ENCODE results near the gene CGNL1.

Gene CGNL1

DNA sequence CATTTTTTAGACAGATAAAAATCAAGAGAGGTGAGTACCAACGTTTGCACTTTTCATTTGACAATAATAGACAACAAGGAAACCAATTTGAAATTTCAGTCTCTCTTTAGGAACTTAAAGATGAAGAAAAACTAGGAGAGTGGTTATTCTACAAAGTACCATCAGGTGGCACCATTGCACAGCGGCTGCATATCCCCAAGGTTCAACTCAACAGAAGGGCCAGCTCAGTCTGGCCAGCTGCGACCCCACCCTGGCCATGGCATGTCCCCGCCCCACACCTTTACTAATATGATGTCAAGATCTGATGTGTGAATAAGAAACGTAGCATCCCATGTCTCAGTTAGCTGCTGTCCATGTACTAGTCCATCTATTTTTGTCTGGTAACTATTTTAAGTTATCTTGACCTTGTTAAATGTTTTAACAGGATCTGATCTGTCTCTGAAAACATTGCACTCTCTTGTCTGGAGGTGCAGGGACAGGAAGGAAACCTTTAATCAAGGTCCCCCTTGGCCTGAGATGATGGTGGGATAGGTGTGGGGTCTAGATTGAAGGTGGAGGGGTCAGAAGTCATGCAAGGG is 35.5 kb upstream of the CGNL1 start:
- no peak overlapping the region for H3K4me3 ChIP-seq
- DNase-seq (ENCODE audit: low spot score in 2 of 2): peak; percentile 71 to 77
- H3K4me1 ChIP-seq: no peaks in the 10 kb centered on the region
- in situ Hi-C loops (cut with MboI; ENCODE audit: low sequenced_read_pairs): loop anchor here (5.0 kb wide), 1 partner anchor 192 kb away; no protein-coding TSS in a partner anchor
- H3K27me3 ChIP-seq (ENCODE audit: low read depth): no peaks in the 10 kb centered on the region
- H3K9me3 ChIP-seq: no peaks in the 10 kb centered on the region
- H3K36me3 ChIP-seq (replicated peaks): no peaks in the 10 kb centered on the region

DNA sequence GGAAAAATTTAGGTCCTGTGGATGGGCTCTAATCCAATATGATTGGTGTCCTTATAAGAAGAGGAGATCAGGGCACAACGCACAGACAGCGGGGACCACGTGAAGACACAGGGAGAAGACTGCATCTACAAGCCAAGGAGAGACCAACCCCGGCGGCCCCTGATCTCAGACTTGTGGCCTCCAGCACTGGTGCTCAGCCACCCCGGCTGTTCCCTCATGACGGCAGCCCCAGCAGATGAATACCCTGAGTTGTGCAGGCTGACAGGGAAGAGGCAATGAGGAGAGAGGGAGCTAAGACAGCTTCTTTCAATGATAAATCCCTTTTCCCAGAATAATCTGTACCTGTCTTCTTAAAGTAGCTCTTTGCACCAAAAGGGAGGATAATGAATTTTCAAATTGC is 33.3 kb upstream of the CGNL1 start:
- DNase-seq (ENCODE audit: low spot score in 2 of 2): no peak
- Histone ChIP-seq H3K4me3 (no peak overlapping the region), H3K4me1 (no peaks in the 10 kb centered on the region), H3K9me3 (no peaks in the 10 kb centered on the region), H3K36me3 (replicated peaks) (no peaks in the 10 kb centered on the region), H3K27me3 (ENCODE audit: low read depth) (no peaks in the 10 kb centered on the region)
- in situ Hi-C loops (cut with MboI; ENCODE audit: low sequenced_read_pairs): loop anchor here (5.0 kb wide), 1 partner anchor 189 kb away; no protein-coding TSS in a partner anchor

DNA sequence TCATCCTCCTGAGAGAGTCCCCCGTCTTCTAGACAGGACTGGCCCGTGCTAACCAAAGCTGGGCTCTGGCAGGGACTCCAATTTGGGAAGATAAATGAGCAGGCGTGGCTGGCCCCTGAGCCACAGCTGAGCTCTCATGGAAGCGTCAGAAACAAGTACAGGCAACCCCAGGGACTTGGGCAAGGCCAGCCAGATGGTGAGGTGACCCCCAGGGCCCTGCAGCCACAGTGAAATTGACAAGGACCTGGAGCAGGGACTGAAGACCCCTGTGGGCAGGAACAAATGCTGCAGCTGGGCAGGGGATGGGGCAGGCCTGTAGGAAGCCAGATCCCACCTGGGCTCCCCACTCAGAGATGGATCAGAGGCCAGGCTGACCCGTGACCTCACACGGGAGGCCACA is 32.8 kb upstream of the CGNL1 start:
- Histone ChIP-seq H3K4me3 (no peak overlapping the region), H3K4me1 (no peaks in the 10 kb centered on the region), H3K27me3 (ENCODE audit: low read depth) (no peaks in the 10 kb centered on the region), H3K9me3 (no peaks in the 10 kb centered on the region), H3K36me3 (replicated peaks) (no peaks in the 10 kb centered on the region)
- in situ Hi-C loops (cut with MboI; ENCODE audit: low sequenced_read_pairs): loop anchor here (5.0 kb wide), 1 partner anchor 189 kb away; no protein-coding TSS in a partner anchor
- DNase-seq (ENCODE audit: low spot score in 2 of 2): no peak

- no peak for DNase-seq (ENCODE audit: low spot score in 2 of 2)
- in situ Hi-C loops (cut with MboI; ENCODE audit: low sequenced_read_pairs): loop anchor here (5.0 kb wide), 1 partner anchor 188 kb away; no protein-coding TSS in a partner anchor
These were observed 32.0 kb upstream of the CGNL1 start for GRCh38 chr15:57344282-57344681.

DNA sequence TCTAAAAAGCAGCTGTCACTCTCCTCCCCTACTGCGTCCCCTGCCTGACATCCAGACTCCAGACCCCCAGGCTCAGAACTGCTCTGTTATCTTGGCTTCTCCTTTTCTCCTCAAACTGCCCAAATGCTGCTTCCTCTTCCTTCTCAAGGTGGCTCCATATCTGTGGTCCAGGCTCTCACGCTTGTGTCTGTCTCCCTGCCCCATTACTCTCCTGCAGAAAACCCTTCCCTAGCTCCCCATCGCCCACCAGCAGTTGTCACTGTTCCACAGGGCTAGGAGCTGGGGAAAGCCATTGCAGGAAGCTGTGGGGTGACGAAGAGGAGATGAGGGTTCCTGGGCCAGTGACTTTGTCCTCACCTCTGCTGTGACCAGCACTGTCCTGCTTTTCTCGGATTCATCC is 30.7 kb upstream of the CGNL1 start:
- Histone ChIP-seq H3K4me1 (no peaks in the 10 kb centered on the region), H3K4me3 (no peak overlapping the region), H3K27me3 (ENCODE audit: low read depth) (no peaks in the 10 kb centered on the region), H3K36me3 (replicated peaks) (no peaks in the 10 kb centered on the region), H3K9me3 (no peaks in the 10 kb centered on the region)
- peak in 1 of 2 experiments; percentile 49 for DNase-seq (ENCODE audit: low spot score in 2 of 2)
- in situ Hi-C loops (cut with MboI; ENCODE audit: low sequenced_read_pairs): no loop called here

More at GRCh38 chr15:57344282-57344681, 32.0 kb upstream of the CGNL1 start:
- Histone ChIP-seq H3K9me3 (no peaks in the 10 kb centered on the region), H3K27me3 (ENCODE audit: low read depth) (no peaks in the 10 kb centered on the region), H3K4me1 (no peaks in the 10 kb centered on the region), H3K36me3 (replicated peaks) (no peaks in the 10 kb centered on the region), H3K4me3 (no peak overlapping the region)

GRCh38 chr15:57348081-57348480 is 28.2 kb upstream of the CGNL1 start:
- no peak for DNase-seq (ENCODE audit: low spot score in 2 of 2)
- Histone ChIP-seq H3K4me1 (no peaks in the 10 kb centered on the region), H3K4me3 (no peak overlapping the region), H3K36me3 (replicated peaks) (no peaks in the 10 kb centered on the region), H3K9me3 (no peaks in the 10 kb centered on the region), H3K27me3 (ENCODE audit: low read depth) (no peaks in the 10 kb centered on the region)
- in situ Hi-C loops (cut with MboI; ENCODE audit: low sequenced_read_pairs): no loop called here

DNA sequence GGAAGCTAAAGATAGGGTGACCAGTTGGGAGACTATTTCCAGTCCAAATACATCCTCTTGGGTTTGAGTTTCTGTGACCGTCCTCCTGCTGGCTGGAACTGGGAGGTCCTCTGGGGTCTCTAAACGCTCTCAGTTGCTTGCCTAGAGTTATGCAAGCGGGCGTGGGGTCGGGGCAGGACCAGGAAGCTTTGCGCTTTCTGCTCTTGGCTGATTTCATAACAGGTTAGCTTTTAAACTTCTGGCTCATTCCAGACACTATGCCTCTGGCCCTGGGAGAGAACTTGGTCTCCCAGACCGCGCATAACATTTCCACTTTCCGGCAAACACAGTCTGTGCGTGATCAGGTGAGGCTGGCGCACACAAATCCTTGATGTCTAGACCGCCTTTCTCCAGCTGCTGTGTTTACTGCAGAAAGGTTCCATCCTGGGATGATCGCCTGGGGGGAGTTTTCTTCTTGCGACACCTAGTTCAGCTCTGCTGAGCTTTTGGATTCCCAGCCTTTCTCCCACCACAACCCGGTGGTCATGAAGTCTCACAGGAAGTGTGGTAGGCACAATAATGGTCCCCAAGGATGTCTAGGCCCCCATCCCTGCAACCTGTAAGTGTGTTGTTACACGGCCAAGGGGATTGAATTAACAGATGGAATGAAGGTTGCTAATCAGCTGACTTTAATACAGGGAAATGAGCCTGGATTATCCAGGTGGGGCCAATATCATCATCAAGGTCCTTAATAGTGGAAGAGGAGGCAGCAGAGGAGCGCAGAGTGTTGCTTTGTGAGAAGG is 23.6 kb upstream of the CGNL1 start:
- no peaks in the 10 kb centered on the region for H3K9me3 ChIP-seq
- peaks cover 12% of the 10 kb centered on the region for H3K4me1 ChIP-seq
- H3K4me3 ChIP-seq: no peak overlapping the region
- no peak for DNase-seq (ENCODE audit: low spot score in 2 of 2)
- no peaks in the 10 kb centered on the region for H3K36me3 ChIP-seq (replicated peaks)
- in situ Hi-C loops (cut with MboI; ENCODE audit: low sequenced_read_pairs): no loop called here
- no peaks in the 10 kb centered on the region for H3K27me3 ChIP-seq (ENCODE audit: low read depth)

DNA sequence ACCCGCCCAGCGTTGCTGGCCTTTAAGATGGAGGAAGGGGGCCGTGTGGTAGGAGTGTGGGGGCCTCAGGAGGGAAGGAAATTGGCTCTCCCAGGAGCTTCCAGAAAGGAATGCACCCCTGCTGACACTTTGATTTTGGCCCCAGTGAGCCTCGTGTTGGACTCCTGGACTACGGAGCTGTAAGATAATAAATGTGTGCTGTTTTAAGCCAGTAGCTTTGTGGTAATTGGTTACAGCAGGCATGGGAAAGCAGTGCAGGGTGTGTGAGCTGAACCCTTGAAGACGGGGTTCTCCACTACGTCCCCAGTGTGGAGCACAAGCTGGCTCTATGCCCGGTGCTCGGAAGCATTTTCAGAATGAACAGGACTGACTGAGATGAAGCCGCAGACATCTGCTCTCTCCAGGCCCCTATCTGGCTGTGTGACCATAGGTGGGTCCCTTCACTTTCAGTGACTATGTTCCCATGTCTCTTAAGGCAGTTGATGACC is 22.9 kb upstream of the CGNL1 start:
- Histone ChIP-seq H3K9me3 (no peaks in the 10 kb centered on the region), H3K4me3 (no peak overlapping the region), H3K4me1 (peaks cover 12% of the 10 kb centered on the region), H3K27me3 (ENCODE audit: low read depth) (no peaks in the 10 kb centered on the region), H3K36me3 (replicated peaks) (no peaks in the 10 kb centered on the region)
- no peak for DNase-seq (ENCODE audit: low spot score in 2 of 2)
- in situ Hi-C loops (cut with MboI; ENCODE audit: low sequenced_read_pairs): no loop called here

DNA sequence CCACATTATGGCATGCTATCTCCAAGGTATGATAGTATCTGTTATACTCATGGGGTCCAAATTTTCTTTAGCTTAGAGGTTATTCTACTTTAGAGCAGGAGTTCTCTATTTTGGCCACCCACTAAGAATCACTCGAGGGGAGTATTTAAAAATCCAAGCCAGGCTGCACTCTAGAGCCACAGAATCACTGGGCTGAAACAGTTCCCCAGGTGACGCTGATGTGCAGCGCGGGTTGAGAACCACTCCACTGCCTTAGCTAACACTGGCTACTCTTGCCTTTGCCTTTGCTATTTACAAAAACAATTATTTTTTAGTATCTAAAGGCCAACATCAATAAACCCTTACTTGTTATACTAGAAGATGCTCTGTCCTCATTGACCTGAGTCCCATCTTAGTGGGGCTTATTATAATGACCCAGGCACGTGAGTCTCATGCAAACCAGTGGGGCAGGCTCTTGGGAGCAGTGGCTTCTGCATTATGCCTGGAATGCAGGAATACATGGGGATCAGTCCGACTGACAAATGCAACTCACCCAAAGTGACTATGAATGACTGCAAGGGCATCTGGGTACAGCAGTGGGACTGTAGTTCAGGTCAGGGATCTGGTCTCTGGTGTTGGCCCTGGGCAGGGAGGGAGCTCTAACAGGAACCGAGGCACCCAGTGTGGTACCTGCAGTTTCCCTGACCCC is 21.7 kb upstream of the CGNL1 start:
- no peak for DNase-seq (ENCODE audit: low spot score in 2 of 2)
- no peak overlapping the region for H3K4me3 ChIP-seq
- peaks cover 12% of the 10 kb centered on the region for H3K4me1 ChIP-seq
- in situ Hi-C loops (cut with MboI; ENCODE audit: low sequenced_read_pairs): no loop called here
- H3K9me3 ChIP-seq: no peaks in the 10 kb centered on the region
- H3K36me3 ChIP-seq (replicated peaks): no peaks in the 10 kb centered on the region
- no peaks in the 10 kb centered on the region for H3K27me3 ChIP-seq (ENCODE audit: low read depth)

DNA sequence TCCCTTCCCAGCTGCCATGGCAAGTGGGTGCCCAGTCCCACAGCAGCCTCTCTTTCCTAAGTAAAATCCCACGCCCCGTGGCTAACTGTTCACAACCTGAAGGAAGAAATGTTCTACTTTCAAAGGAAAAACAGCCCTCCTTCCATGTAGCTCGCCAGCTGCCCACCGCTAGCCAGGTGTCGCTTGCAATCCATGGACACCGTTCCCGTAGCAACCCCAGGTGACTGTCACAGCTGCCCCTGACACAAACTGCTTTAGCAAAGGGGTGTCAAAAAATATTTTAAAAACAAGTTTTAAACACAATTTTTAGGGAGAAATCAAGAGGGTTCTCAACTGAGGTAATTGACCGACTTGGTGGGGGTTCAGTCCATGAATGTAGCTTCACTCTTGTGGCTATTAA is 21.0 kb upstream of the CGNL1 start:
- in situ Hi-C loops (cut with MboI; ENCODE audit: low sequenced_read_pairs): no loop called here
- H3K4me1 ChIP-seq: peaks cover 12% of the 10 kb centered on the region
- H3K9me3 ChIP-seq: no peaks in the 10 kb centered on the region
- H3K27me3 ChIP-seq (ENCODE audit: low read depth): no peaks in the 10 kb centered on the region
- no peak for DNase-seq (ENCODE audit: low spot score in 2 of 2)
- H3K36me3 ChIP-seq (replicated peaks): no peaks in the 10 kb centered on the region
- H3K4me3 ChIP-seq: no peak overlapping the region

- Histone ChIP-seq H3K4me1 (peaks cover 12% of the 10 kb centered on the region), H3K36me3 (replicated peaks) (no peaks in the 10 kb centered on the region), H3K9me3 (no peaks in the 10 kb centered on the region), H3K27me3 (ENCODE audit: low read depth) (no peaks in the 10 kb centered on the region), H3K4me3 (no peak overlapping the region)
- no peak for DNase-seq (ENCODE audit: low spot score in 2 of 2)
- in situ Hi-C loops (cut with MboI; ENCODE audit: low sequenced_read_pairs): no loop called here
These were observed 20.1 kb upstream of the CGNL1 start for GRCh38 chr15:57356178-57356577.

DNA sequence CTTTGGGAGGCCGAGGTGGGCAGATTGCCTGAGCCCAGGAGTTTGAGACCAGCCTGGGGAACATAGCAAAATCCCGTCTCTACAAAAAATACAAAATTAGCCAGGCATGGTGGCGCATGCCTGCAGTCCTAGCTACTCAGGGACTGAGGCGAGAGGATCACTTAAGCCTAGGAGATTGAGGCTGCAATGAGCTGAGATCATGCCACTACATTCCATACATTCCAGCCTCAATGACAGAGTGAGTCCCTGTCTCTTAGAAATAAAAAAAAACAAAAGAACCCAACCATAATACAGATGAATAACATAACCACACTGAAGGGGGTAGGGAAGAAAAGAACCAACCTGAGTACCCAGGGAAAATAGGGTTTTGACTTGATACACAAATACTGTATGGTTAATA is 19.7 kb upstream of the CGNL1 start:
- H3K9me3 ChIP-seq: no peaks in the 10 kb centered on the region
- no peak overlapping the region for H3K4me3 ChIP-seq
- in situ Hi-C loops (cut with MboI; ENCODE audit: low sequenced_read_pairs): no loop called here
- peaks cover 12% of the 10 kb centered on the region for H3K4me1 ChIP-seq
- no peaks in the 10 kb centered on the region for H3K27me3 ChIP-seq (ENCODE audit: low read depth)
- H3K36me3 ChIP-seq (replicated peaks): no peaks in the 10 kb centered on the region
- peak; percentile 63 to 87 for DNase-seq (ENCODE audit: low spot score in 2 of 2)

GRCh38 chr15:57357799-57358198 is 18.5 kb upstream of the CGNL1 start:
- Histone ChIP-seq H3K4me3 (no peak overlapping the region), H3K9me3 (no peaks in the 10 kb centered on the region), H3K4me1 (peaks cover 14% of the 10 kb centered on the region), H3K27me3 (ENCODE audit: low read depth) (no peaks in the 10 kb centered on the region), H3K36me3 (replicated peaks) (no peaks in the 10 kb centered on the region)
- no peak for DNase-seq (ENCODE audit: low spot score in 2 of 2)
- in situ Hi-C loops (cut with MboI; ENCODE audit: low sequenced_read_pairs): no loop called here

- peaks cover 22% of the 10 kb centered on the region for H3K4me1 ChIP-seq
- in situ Hi-C loops (cut with MboI; ENCODE audit: low sequenced_read_pairs): no loop called here
- no peaks in the 10 kb centered on the region for H3K27me3 ChIP-seq (ENCODE audit: low read depth)
- no peaks in the 10 kb centered on the region for H3K9me3 ChIP-seq
- no peak for DNase-seq (ENCODE audit: low spot score in 2 of 2)
- no peaks in the 10 kb centered on the region for H3K36me3 ChIP-seq (replicated peaks)
- H3K4me3 ChIP-seq: no peak overlapping the region
These were observed 17.7 kb upstream of the CGNL1 start for GRCh38 chr15:57358571-57358970.
